HG03342 (cell line): ENCODE data around the gene EDARADD.
A peak's percentile ranks its signal among the peaks of the same experiment; 100 is the strongest.

Experiments
- ATAC-seq: cut with Tn5 transposase; IDR thresholded peaks from one replicate; pipeline ENCODE4 v1.9.1; 2021; ENCODE audit warnings: mild to moderate bottlenecking, moderate library complexity; ENCODE audit not compliant: unreplicated experiment

The EDARADD gene

DNA sequence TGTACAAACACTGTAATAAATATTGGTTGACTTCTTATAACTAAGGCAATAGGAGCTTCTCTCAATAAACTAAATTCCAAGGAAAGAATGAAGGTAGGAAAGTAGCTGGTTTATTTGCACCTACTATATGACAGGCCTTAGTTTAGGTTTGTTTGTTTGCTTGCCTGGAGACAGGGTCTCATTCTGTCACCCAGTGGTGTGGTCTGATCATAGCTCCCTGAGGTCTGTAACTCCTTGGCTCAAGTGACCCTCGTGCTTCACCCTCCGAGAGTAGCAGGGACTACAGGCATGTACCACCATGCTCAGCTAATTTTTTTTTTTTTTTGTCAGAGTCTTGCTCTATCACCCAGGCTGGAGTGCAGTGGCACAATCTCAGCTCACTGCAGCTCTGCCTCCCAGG is 1.9 kb upstream of the EDARADD start:
- no peak for ATAC-seq

DNA sequence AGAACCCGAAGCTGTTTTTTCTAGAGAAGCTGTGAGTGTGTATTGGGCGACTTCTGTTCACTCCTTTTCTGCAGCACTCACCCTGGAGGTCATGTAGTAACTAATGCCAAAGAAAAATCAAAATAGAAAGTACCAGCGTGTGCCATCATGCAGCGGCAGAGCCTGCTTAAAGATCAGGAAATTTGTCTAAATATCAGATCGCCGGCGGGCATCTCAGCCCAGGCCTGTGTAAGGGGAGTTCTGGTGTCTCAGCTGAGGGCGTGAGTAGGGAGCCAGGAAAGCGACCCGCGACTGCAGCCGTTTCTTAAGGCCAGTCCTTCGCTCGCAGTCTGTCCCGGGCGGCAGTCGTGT is 768 bp downstream of the EDARADD start:
- peak; percentile 36 for ATAC-seq

DNA sequence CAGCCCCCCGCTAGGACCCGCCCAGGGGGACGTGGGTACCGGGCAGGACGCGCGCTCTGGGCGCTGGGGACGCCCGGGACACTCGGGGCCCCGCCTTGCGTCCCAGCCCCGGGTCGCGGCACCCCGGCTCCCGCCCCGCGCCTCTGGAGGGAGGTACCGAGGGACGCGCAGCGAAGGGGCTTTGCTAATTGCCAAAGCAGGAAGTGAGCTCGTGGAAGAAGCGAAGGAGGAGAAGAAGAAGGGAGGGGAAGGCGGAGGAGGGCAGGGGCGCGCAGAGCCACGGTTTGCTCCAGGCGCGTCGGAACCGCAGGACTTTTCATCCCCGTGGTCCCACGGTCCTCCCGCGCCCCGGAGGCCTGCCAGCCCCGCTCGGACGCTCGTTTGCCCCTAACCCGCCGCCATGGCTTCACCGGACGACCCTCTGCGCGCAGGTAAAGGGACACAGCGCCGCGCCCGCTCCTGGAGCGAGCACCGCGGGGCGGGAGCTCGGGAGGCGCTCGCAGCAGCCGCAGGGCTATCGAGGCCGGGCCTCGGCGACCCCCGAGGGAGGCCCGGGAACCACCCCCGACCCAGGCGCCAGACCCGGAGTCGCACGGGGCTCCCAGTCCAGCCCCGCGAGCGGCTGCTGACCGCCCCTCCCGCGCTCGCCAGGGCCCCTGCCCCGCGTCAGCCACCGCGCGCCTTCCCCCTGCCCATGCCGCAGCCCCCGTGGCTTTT is 1.3 kb downstream of the EDARADD start:
- peak; percentile 66 for ATAC-seq

DNA sequence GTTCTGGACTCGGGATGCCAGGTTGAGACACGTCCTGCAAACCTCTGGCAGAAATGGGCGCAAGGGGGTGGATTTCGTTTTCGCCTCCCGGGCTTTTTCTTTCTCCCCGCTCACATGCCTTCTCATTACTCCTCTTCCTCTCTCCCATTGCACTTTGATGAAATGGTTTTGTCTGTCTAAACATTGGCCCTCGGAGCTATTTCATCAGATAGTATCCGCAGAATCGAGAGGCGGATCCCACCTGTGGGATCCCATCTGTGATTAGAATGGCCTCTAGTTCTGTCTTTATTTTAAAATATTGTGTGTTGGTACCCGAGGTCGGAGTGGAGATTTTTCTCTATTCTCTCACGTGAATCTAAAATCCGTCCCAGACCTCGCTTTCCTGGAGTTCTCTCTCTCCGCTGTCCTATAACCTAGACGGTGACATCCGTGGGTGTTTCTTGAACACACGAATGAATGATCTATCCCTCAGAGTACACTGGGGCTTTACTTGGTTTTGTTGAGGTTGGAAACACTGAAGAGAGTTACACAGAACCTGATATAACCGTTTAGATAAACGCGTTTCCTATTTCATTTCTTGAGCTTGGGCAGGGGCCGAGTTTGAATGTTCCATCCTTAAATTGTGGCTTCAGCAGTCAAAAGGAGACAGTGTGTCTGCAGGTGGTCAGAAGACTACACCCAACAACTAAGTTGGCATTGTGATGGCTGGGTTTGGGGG is 2.0 kb downstream of the EDARADD start:
- no peak for ATAC-seq

DNA sequence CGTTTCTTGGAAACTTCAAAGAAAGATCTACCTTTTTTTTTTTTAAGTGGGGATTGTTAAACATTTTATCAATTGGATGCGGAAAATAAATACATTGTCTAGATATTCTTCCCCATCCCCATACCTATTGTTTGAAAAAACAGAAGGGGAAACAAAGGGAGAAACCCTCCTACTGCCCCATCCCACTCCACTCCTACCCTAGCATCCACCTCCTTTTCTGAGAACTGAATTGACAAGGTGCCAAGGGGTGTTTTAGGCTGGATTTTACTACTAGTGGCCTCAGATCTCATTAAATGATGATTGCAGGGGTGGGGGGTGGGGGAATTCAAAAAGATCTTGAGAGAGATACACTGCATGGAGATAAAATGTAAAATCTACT is 2.6 kb downstream of the EDARADD start:
- ATAC-seq, result no peak

DNA sequence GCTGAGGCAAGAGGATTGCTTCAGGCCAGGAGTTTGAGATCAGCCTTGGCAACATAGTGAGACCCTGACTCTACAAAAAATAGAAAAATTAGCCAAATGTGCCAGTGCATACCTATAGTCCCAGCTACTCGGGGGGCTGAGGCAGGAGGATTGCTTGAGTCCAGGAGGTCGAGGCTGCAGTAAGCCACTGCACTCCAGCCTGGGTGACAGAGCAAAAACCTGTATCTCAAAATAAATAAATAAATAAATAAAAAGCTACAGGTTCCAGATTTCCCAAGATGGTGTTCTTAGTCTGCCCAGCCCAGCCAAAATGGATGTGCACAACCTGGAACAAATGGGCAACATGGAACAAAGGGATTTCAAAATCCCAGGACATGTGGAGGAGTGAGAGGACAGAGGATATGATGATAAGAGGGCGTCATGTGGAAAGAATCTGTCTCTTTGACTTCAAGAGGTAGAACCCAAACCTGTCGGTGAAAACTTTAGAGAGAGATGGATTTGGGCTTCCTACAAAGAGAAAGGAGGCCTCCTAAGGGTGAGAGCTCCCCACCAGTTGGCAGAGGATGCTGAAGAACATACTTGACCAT is 3.2 kb downstream of the EDARADD start:
- no peak for ATAC-seq

DNA sequence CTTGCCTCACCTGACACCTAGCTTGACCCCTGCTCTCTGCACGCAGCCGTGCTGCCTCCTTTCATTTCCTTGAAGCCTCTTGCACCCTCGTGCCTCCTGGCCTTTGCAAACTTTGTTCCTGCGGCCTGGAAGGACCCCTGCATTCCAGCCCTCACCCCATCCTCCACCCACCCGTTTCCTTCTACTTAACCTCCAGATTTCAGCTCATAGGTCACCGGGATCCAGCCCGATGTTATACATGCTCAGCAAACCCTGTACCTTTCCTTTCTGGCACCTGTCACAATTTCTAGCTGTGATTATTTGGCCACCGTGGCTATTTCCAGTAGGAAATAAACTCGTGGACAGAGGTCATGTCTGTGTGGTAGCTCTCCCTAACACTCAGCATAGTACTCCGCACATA is 4.5 kb downstream of the EDARADD start:
- no peak for ATAC-seq

DNA sequence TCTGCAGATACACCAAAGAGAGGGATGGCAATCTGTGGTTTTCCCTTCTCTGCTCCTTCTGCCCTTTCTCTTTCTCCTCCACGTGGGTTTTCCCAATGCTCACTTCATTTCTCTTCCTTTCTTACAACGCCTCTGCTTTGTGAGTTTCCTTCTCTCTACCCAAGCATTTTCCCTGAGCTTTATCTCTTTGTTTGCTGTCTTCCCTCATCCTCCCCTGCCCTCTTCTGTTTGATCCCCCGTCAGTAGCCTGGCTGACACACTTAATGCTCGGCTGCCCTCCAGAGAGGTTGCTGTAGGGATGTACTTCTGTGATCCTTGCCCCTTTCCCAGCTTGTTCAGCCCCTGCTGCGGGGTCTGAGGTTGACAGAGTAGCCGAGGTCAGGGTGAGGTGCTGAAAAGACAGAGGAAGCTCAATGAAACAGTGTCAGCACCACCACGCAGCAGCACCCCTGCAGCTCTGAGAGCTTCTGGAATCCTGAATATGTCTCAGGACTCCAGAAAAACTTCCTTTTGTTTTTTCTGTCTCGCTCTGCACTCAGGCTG is 6.0 kb downstream of the EDARADD start:
- ATAC-seq, result no peak

DNA sequence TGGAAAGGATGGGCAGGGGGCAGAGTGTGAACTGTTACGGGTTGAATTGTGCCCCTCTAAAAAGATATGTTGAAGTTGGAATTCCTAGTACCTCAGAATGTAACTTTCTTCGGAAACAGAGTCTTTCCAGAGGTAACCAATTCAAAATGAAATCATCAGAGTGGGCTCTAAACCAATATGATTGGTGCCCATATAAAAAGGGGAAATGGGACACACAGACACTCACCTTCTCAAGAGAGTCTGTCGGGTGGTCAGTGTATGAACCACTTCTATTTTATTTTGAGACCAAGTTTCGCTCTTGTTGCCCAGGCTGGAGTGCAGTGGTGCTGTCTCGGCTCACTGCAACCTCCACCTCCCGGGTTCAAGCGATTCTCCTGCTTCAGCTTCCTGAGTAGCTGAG is 7.6 kb downstream of the EDARADD start:
- no peak for ATAC-seq

DNA sequence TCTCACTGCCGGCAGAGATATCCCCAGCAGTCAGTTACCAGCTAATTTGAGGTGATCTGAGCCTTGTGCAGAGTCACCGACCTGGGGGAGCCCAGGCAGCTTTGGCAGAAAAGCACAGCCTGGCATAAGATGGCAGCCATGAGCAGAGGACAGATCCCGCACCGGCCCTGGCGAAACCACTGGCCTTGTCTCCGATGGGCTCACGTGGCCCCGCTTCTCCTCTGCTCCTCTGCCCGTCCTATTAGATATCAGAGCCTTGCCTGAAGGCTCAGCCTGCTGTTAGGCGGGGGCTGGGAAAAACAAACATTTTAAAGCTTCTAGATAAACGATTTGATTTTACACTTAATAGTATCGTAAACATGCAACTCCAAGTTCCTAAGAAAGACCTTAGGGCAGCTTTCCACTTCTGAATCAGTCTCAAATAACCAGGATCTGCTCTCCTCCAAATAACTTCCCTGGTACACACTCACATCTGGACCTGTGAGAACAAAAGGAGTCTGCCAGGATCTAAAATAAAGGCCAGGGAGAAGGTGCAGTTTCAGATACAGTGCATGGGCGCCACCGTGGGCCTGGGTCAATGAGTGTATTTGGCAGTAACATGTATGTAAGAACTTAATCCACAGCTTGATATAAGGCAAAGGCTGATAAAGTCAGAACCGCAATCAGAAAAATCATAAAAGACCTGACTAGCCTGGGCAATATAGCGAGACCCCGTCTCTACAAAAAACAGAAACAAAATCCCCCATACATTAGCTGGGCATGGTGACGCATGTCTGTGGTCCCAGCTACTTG is 10.0 kb downstream of the EDARADD start:
- no peak for ATAC-seq

DNA sequence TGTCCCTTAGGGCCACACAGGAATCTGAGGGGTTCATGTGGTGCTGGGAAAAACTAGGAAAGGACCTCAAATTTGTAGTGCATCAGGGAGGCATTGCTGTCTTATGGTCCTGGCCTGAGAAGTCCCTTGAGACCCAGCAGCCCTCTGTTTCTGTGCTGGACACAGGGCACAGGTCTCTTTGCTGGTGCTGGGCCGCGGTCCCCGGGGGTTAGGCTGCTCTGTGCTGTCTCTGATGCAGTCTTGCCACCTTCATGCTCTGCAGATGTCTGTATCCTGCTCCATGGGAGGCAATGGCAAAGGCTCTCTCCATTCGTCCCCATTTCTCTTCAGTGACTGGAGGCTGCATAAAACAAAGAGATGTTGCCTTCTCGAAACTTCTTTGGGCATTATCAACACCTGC is 13.0 kb downstream of the EDARADD start:
- ATAC-seq, result no peak

DNA sequence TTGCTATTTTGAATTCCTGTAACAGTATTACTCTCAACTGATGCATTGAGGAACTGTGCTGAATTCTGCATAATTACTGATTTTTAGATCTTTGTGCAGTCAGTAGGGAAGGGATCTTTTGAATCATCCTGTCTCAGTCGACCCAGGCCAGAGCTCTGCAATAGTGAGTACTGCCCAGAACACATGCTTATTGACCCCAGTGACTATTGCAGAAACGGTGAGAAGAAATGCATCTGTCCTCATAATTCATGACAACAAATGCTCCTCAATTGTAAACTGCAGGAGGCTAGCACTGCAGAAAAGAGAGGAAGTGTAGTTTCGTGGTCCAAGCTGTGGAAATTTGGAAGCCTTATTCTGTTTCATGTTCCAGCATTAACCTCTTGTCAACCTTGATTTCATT is 19.6 kb downstream of the EDARADD start:
- ATAC-seq, result no peak

DNA sequence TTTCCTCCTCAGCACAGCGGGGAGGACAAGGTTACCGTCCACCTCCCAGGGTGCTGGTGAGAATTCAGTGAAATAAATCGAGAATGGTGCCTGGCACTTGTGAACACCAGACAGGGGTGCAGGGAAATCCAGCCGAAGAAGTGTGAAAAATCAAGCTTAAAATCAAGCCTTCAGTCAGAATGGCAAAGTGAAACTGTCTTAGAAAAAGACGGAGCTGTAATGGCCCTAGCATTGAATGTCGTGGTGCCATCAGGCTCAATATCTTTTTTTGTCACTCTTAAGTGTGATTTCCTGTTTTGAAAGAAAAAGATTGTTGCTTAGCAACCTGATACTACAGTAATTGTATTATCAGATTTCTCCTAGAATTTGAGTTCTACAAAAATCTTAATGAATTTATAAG is 22.1 kb downstream of the EDARADD start:
- no peak for ATAC-seq

DNA sequence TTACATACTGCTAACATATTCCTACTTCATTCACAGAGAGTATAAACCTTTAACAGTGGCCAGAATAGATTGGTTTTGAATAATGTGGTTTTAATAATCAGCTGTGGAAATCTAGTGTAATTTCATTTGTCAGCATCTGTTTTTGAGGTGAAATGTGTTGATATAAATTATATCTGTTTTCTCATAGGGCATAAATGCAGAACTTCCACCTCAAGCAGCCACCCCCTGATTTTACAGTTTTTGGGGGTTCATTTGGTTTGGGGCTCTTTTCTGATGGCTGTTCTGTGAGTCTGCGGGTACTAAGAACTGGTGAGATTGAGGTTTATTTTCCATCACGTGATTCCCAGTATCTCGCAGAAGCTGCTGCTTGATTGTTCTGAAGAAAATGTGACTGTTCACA is 23.2 kb downstream of the EDARADD start:
- ATAC-seq, result no peak

DNA sequence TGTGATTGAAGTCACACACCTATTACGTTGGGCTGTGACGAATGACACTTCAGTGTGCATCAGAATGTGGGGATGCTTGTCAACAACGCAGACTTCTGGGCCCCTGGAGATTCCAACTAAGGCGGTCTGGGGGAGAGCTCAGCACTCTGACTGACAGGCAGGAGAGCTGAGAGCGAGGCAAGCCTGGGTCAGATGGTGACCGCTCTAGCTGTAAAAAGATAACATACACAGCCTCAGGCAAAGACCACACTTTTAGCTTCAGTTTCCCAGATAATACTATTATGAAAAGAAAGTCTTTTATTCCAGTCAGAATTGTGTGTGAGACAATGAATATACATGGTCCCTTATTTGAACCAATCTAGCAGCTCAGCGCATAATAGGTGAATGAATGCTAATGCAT is 25.4 kb downstream of the EDARADD start:
- no peak for ATAC-seq

DNA sequence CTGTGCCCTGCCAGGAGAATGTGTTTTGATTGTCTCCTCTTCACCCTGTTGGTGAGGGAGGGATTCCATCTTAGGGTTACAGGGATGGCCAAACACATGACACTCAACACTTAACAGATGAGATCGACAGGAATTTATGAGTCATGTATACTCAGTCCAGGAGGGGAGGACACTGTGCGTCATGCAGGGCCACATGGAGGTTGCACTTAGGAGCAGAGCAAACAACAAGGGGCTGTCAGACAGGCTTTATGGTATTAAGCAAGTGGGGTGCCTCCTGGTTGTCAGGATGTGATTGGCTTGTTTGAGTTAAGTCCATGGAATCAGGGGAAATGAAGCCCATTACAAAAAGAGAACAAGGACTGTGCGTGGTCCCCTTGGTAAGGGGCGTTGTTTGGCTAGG is 26.9 kb downstream of the EDARADD start:
- ATAC-seq, result no peak

DNA sequence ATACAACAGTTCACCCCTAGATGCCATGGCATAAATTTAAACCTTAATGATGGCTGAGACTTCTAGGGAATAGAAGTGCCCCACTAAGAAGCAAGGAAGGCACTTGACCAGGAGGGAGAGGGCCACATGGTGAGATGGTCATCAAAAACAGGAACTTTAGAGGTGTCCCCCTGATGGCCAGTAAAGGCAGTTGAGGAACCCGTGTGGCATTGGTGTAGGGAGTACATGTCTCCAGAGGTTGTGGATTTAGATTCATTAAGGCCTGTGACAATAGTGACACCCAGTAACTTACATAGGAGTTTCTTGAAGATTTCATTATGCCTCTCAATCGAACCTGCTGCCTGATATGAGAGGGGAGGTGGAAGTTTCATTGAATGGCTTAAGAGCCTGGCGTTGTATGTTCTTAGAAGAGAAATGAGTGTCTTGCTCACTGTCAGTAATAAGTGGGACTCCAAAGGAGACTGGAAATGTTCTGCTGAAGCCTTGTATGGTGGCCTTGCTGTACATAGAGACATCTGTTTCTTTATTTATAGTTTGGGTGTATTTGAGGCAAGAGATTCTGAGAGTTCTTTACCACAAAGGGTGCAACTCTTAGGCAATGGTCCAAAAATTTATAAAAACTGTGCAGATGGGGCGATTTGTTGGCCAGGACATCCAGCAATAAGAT is 27.9 kb downstream of the EDARADD start:
- ATAC-seq, result no peak

DNA sequence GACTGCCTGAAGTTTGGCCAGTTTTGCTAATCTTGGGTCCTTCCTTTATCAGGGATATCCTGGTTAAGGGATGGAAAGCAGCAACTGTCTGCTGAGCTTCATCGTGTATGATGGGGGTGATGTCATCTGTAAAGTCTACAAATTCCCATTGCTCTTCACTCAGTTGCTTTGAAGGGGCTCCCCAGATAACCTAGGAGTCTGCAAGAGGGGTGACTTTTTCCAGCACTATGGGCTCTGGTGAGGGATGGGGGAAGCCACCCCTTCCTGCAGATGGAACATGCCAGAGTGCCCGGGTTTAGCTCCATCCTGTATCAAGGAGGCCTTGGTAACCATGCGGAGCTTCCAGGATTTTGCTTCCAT is 28.4 kb downstream of the EDARADD start:
- ATAC-seq, result no peak

DNA sequence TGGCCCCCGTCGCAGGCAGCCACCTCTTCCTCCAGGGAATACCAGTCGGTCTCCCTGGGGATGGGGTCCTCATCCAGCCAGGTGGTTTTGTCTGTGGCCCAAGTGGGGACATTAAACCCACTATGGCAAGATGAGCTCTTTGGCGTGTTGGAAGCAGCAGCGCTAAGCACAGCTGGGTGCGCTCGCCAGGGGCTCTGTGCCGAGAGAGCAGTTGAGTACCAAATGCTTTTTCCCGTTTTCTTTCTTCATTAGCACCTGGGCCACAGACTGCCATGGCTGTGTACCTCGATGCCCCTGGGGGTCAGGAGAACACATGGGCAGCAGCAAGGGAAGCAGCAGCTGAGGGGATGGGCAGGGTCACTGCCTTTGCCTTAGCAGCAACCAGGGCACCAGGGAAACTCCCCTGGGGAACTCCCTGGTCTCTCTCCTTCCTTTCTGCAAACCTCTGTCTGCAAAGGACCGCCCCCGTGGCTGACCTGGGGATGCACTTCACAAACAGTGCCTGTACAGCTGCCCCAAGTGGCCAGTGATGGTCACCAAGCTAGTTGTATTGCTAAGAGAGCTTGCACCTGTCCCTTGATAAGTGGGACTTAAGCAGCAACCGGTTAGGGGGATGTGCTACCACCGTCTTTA is 31.1 kb downstream of the EDARADD start:
- ATAC-seq, result peak; percentile 88

DNA sequence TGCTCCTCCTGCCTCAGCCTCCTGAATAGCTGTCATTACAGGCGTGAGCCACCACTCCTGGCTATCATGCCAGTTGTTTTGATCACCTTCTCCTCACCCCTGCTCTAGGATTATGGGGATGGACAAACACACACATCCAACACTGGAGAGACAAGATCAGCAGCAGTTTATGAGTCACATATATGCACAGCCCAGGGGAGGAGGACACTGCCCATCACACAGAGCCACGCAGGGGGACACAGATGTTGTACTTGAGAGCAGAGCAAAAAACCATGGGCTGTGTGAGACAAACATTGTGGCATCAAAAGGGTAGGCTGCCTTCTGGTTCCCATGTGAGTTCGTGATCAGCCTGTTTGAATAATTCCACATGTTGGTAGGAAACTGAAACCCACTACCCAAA is 32.1 kb downstream of the EDARADD start:
- no peak for ATAC-seq
